ENCODE measurements around the gene ZNF668. TPM values are rescaled to one million over a fixed set of nuclear protein-coding genes. Genes with fewer than 3 reads are reported as not detected.
A peak's percentile ranks its signal among the peaks of the same experiment; 100 is the strongest.

Gene ZNF668
- total RNA-seq, 2 experiments from 2014 or later: 13.9 to 17.4 TPM

- no peaks in the 10 kb centered on the region for H3K9me3 Mint-ChIP-seq
- ChIA-PET POLR2A (interaction anchor here (1.8 kb wide), 1 partner anchor 10 kb away, joined by 7 read pairs; the partner anchor contains the start of genes ZNF646 and ZNF668), CTCF (no interaction called here)
- H3K4me1 Mint-ChIP-seq: peaks cover 11% of the 10 kb centered on the region
- no peak overlapping the region for H3K4me3 Mint-ChIP-seq
- H3K36me3 Mint-ChIP-seq (ENCODE audit: low read depth): peaks cover 34% of the 10 kb centered on the region
- H3K27me3 Mint-ChIP-seq: no peaks in the 10 kb centered on the region
- no peak for DNase-seq
- no peak overlapping the region for H3K27ac Mint-ChIP-seq
Observed at GRCh38 chr16:31083556-31083955, 9.5 kb upstream of the ZNF668 start.

- POLR2A ChIA-PET: interaction anchor here (1.8 kb wide), 1 partner anchor 9 kb away, joined by 7 read pairs; the partner anchor contains the start of genes ZNF646 and ZNF668
- H3K27me3 Mint-ChIP-seq: no peaks in the 10 kb centered on the region
- peaks cover 39% of the 10 kb centered on the region for H3K36me3 Mint-ChIP-seq (ENCODE audit: low read depth)
- DNase-seq: no peak
- CTCF ChIA-PET: no interaction called here
- no peak overlapping the region for H3K4me3 Mint-ChIP-seq
- no peak overlapping the region for H3K27ac Mint-ChIP-seq
- H3K4me1 Mint-ChIP-seq: peaks cover 12% of the 10 kb centered on the region
- H3K9me3 Mint-ChIP-seq: no peaks in the 10 kb centered on the region
Observed at GRCh38 chr16:31083081-31083480, 9.0 kb upstream of the ZNF668 start.

GRCh38 chr16:31082368-31083045, 8.5 kb upstream of the ZNF668 start:
- H3K27me3 Mint-ChIP-seq: no peaks in the 10 kb centered on the region
- peaks cover 45% of the 10 kb centered on the region for H3K36me3 Mint-ChIP-seq (ENCODE audit: low read depth)
- CTCF ChIA-PET: no interaction called here
- no peak for DNase-seq
- POLR2A ChIA-PET: no interaction called here
- no peak overlapping the region for H3K27ac Mint-ChIP-seq
- no peaks in the 10 kb centered on the region for H3K9me3 Mint-ChIP-seq
- H3K4me1 Mint-ChIP-seq: peaks cover 13% of the 10 kb centered on the region
- H3K4me3 Mint-ChIP-seq: no peak overlapping the region

DNA sequence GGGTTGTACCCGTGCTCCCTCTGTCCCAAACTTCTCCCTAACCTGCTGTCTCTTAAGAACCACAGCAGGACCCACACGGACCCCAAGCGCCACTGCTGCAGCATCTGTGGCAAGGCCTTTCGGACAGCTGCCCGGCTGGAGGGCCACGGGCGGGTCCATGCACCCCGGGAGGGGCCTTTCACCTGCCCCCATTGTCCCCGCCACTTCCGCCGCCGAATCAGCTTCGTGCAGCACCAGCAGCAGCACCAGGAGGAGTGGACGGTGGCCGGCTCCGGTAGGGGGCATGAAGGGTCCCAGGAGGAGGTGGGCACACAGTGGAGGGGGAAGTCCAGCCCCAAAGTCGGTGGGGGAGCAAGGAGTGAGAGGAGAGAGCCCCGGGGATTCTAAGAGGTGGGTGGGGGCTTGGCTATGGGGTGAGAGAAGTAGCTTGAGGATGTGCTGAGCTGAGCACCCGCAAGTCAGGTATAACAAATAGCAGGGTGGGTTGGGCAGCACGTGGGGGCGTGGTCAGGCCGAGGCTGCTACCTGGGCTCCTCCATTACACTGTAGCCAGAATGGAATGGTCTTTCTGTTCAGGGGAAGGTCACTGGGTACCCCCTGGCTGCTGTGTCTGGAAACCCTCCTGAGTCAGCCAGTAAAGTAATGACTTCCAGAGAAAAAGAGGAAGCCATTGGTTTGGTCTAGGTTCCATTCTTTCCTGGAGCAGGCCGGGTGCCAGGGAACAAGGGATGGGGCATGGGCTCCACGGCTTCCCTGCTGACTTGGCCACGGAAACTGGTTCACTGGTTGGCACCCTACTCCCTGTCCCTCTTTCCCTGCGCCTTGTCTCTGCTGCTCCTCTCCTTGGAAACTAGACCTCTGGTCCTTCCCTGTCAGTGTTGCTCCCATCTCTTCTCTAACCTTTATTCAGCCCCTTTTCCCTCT, 7.7 kb upstream of the ZNF668 start:
- Mint-ChIP-seq H3K9me3 (no peaks in the 10 kb centered on the region), H3K27me3 (no peaks in the 10 kb centered on the region), H3K4me1 (peaks cover 13% of the 10 kb centered on the region), H3K36me3 (ENCODE audit: low read depth) (peaks cover 53% of the 10 kb centered on the region), H3K27ac (no peak overlapping the region), H3K4me3 (no peak overlapping the region)
- ChIA-PET CTCF (no interaction called here), POLR2A (interaction anchor here (1.1 kb wide), 1 partner anchor 10 kb away, joined by 3 read pairs; no protein-coding TSS in a partner anchor)
- no peak for DNase-seq

GRCh38 chr16:31080756-31081419, 6.8 kb upstream of the ZNF668 start:
- Mint-ChIP-seq H3K4me3 (no peak overlapping the region), H3K9me3 (no peaks in the 10 kb centered on the region), H3K27ac (no peak overlapping the region), H3K4me1 (peaks cover 19% of the 10 kb centered on the region), H3K36me3 (ENCODE audit: low read depth) (peaks cover 56% of the 10 kb centered on the region), H3K27me3 (no peaks in the 10 kb centered on the region)
- DNase-seq: no peak
- POLR2A ChIA-PET: interaction anchor here (1.1 to 1.2 kb wide), 2 partner anchors 11 kb away, joined by 3 read pairs; no protein-coding TSS in a partner anchor
- CTCF ChIA-PET: no interaction called here

- Mint-ChIP-seq H3K27ac (no peak overlapping the region), H3K27me3 (no peaks in the 10 kb centered on the region), H3K36me3 (ENCODE audit: low read depth) (peaks cover 54% of the 10 kb centered on the region), H3K9me3 (no peaks in the 10 kb centered on the region), H3K4me1 (peaks cover 25% of the 10 kb centered on the region), H3K4me3 (no peak overlapping the region)
- DNase-seq: no peak
- ChIA-PET POLR2A (interaction anchor here (1.2 kb wide), 1 partner anchor 11 kb away, joined by 3 read pairs; no protein-coding TSS in a partner anchor), CTCF (no interaction called here)
Observed at GRCh38 chr16:31080035-31080629, 6.1 kb upstream of the ZNF668 start.

- peaks cover 61% of the 10 kb centered on the region for H3K36me3 Mint-ChIP-seq (ENCODE audit: low read depth)
- H3K4me1 Mint-ChIP-seq: peaks cover 32% of the 10 kb centered on the region
- DNase-seq: no peak
- no peaks in the 10 kb centered on the region for H3K27me3 Mint-ChIP-seq
- no peak overlapping the region for H3K4me3 Mint-ChIP-seq
- H3K9me3 Mint-ChIP-seq: no peaks in the 10 kb centered on the region
- ChIA-PET POLR2A (interaction anchor here (1.2 kb wide), 1 partner anchor 12 kb away, joined by 3 read pairs; no protein-coding TSS in a partner anchor), CTCF (no interaction called here)
- no peak overlapping the region for H3K27ac Mint-ChIP-seq
Observed at GRCh38 chr16:31079342-31079944, 5.4 kb upstream of the ZNF668 start.

- DNase-seq: no peak
- H3K27ac Mint-ChIP-seq: no peak overlapping the region
- ChIA-PET CTCF (no interaction called here), POLR2A (no interaction called here)
- no peaks in the 10 kb centered on the region for H3K27me3 Mint-ChIP-seq
- H3K9me3 Mint-ChIP-seq: no peaks in the 10 kb centered on the region
- H3K4me1 Mint-ChIP-seq: peaks cover 32% of the 10 kb centered on the region
- H3K4me3 Mint-ChIP-seq: no peak overlapping the region
- peaks cover 60% of the 10 kb centered on the region for H3K36me3 Mint-ChIP-seq (ENCODE audit: low read depth)
Observed at GRCh38 chr16:31078597-31079341, 4.7 kb upstream of the ZNF668 start.

- ChIA-PET POLR2A (interaction anchor here (0.8 to 1.0 kb wide), 2 partner anchors 8 to 103 kb away, joined by 3 read pairs; no protein-coding TSS in a partner anchor), CTCF (no interaction called here)
- H3K36me3 Mint-ChIP-seq (ENCODE audit: low read depth): peaks cover 59% of the 10 kb centered on the region
- H3K4me3 Mint-ChIP-seq: no peak overlapping the region
- no peak for DNase-seq
- peaks cover 32% of the 10 kb centered on the region for H3K4me1 Mint-ChIP-seq
- no peak overlapping the region for H3K27ac Mint-ChIP-seq
- no peaks in the 10 kb centered on the region for H3K9me3 Mint-ChIP-seq
- no peaks in the 10 kb centered on the region for H3K27me3 Mint-ChIP-seq
Observed at GRCh38 chr16:31077592-31078396, 3.8 kb upstream of the ZNF668 start.

DNA sequence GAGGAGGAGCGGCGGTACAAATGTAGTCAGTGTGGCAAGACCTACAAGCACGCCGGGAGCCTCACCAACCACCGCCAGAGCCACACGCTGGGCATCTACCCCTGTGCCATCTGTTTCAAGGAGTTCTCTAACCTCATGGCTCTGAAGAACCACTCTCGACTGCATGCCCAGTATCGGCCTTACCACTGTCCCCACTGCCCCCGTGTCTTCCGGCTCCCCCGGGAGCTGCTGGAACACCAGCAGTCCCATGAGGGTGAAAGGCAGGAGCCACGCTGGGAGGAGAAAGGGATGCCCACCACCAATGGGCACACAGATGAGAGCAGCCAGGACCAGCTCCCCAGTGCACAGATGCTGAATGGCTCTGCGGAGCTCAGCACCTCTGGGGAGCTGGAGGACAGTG, 3.0 kb upstream of the ZNF668 start:
- Mint-ChIP-seq H3K4me3 (no peak overlapping the region), H3K36me3 (ENCODE audit: low read depth) (peaks cover 59% of the 10 kb centered on the region), H3K9me3 (no peaks in the 10 kb centered on the region), H3K27me3 (no peaks in the 10 kb centered on the region), H3K4me1 (peaks cover 37% of the 10 kb centered on the region), H3K27ac (no peak overlapping the region)
- DNase-seq: no peak
- POLR2A ChIA-PET: interaction anchor here (0.8 to 1.0 kb wide), 2 partner anchors 9 to 103 kb away, joined by 3 read pairs; no protein-coding TSS in a partner anchor
- CTCF ChIA-PET: no interaction called here

DNA sequence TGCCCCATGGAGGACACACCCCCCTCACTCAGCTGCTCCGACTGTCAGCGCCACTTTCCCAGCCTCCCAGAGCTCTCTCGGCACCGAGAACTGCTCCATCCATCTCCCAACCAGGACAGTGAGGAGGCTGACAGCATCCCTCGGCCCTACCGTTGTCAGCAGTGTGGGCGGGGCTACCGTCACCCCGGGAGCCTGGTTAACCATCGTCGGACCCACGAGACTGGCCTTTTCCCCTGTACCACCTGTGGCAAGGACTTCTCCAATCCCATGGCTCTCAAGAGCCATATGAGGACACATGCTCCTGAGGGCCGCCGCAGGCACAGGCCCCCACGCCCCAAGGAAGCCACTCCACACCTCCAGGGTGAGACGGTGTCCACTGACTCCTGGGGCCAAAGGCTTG, 2.3 kb upstream of the ZNF668 start:
- Mint-ChIP-seq H3K4me1 (peaks cover 43% of the 10 kb centered on the region), H3K4me3 (peak overlapping the region; percentile 96), H3K9me3 (no peaks in the 10 kb centered on the region), H3K27ac (no peak overlapping the region), H3K36me3 (ENCODE audit: low read depth) (peaks cover 59% of the 10 kb centered on the region), H3K27me3 (no peaks in the 10 kb centered on the region)
- ChIA-PET POLR2A (interaction anchor here (0.6 to 1.0 kb wide), 2 partner anchors 10 to 78 kb away, joined by 3 read pairs; no protein-coding TSS in a partner anchor), CTCF (no interaction called here)
- DNase-seq: no peak

Measured in activated CD4-positive, alpha-beta memory T cell treated with anti-CD3 and anti-CD28 coated beads, Interleukin-2, amount 10 ng/mL, durations not matched to agents 7 days and 5 days (primary cell).